ENCODE measurements around the gene RBMS3.

DNA sequence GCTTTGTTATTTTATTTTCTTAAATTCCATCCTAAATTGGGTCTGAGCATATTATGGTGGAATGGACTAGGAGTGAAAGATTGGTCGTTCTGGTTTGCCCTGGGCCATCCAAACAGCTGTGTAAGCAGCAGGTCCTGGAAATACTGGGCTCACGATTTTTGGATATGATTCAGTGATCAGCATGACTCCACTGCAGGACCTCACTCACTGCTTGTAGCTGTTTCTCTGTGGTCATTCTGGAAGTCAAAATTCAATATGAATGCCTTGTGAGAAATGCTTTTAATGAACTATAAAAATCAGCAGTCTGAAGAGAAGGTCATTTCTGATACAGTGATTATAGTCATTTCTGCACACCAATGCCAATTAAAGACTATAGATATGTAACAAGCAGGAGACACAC lies 185.0 kb downstream of the RBMS3 start:
- TF ChIP-seq POLR2A (IDR thresholded peaks at IDR 0.05) (no peak), CTCF (IDR thresholded peaks at IDR 0.05) (no peak), POLR2AphosphoS5 (IDR thresholded peaks at IDR 0.05) (no peak)
